22Rv1 (cell line): ENCODE measurements around the gene RUNX3.

Source experiments
- H3K27ac ChIP-seq: fragments of 450-650 bp; 2 replicates; pipeline ENCODE4 v1.5.1; 2017
- CTCF ChIP-seq: fragments of 450-650 bp; IDR thresholded peaks from 2 replicates; pipeline ENCODE4 v1.5.1; 2017; ENCODE audit warnings: mild to moderate bottlenecking
- ZFX ChIP-seq: fragments of 450-650 bp; IDR thresholded peaks from 2 replicates; pipeline ENCODE4 v1.6.1; 2017; ENCODE audit warnings: antibody characterized with exemption, borderline replicate concordance

Gene RUNX3

GRCh38 chr1:24935615-24936484 is 5.8 kb upstream of the RUNX3 start:
- H3K27ac ChIP-seq = no peak overlapping the region
- TF ChIP-seq ZFX (no peak), CTCF (no peak)

GRCh38 chr1:24935196-24935526 is 5.1 kb upstream of the RUNX3 start:
- TF ChIP-seq CTCF = no peak
- TF ChIP-seq ZFX = no peak
- H3K27ac ChIP-seq = no peak overlapping the region

GRCh38 chr1:24934310-24935195 is 4.5 kb upstream of the RUNX3 start:
- TF ChIP-seq ZFX (no peak), CTCF (no peak)
- no peak overlapping the region for H3K27ac ChIP-seq

GRCh38 chr1:24933468-24933867 is 3.4 kb upstream of the RUNX3 start:
- TF ChIP-seq CTCF = no peak
- no peak for TF ChIP-seq ZFX
- no peak overlapping the region for H3K27ac ChIP-seq

GRCh38 chr1:24932725-24933294 is 2.7 kb upstream of the RUNX3 start:
- TF ChIP-seq CTCF (no peak), ZFX (no peak)
- no peak overlapping the region for H3K27ac ChIP-seq

GRCh38 chr1:24932284-24932683 is 2.2 kb upstream of the RUNX3 start:
- no peak overlapping the region for H3K27ac ChIP-seq
- TF ChIP-seq CTCF (peak; percentile 93), ZFX (no peak)
